Kidney (tissue), 14 donors: Measurements from ENCODE around the gene IMMP2L. TPM values are rescaled to one million over a fixed set of nuclear protein-coding genes. Genes with fewer than 3 reads are reported as not detected.

Experiments used
- DNase-seq, 5 donors: peaks; one replicate each; pipeline ENCODE4 v3.0.0-alpha.2; 2013 to 2020
- FAIRE-seq: peaks from 2 replicates; lab custom pipeline; 2012; peaks lifted over from hg19 to GRCh38; lab: Jason Lieb, UNC
- H3K27ac ChIP-seq, 2 donors: one replicate each; pipeline ENCODE4 v1.7.0; 2013; ENCODE audit warnings: low read depth in 2 of 2, low read length in 2 of 2, inconsistent platforms in 1 of 2
- H3K27me3 ChIP-seq: one replicate; pipeline ENCODE4 v1.7.1; 2013; ENCODE audit warnings: low read length, inconsistent platforms; ENCODE audit not compliant: control insufficient read depth, insufficient read depth
- H3K36me3 ChIP-seq, 3 donors: one replicate each; pipeline versions ENCODE4 v1.7.0 to v1.7.1; 2013; ENCODE audit warnings: low read length in 3 of 3, control low read depth in 1 of 3, inconsistent platforms in 1 of 3; ENCODE audit not compliant: insufficient read depth in 3 of 3, control insufficient read depth in 2 of 3
- H3K4me1 ChIP-seq, 3 donors: one replicate each; pipeline versions ENCODE4 v1.7.0 to v1.7.1; 2013; ENCODE audit warnings: low read length in 3 of 3, inconsistent platforms in 1 of 3, low read depth in 1 of 3; ENCODE audit not compliant: control insufficient read depth in 2 of 3, insufficient read depth in 2 of 3
- H3K4me3 ChIP-seq, 3 donors: one replicate each; pipeline versions ENCODE4 v1.7.0 to v1.8.1; 2013; ENCODE audit warnings: low read length in 3 of 3, control low read depth in 1 of 3, inconsistent platforms in 1 of 3
- H3K9ac ChIP-seq, 3 donors: one replicate each; pipeline versions ENCODE4 v1.7.0 to v1.7.1; 2013; ENCODE audit warnings: low read length in 3 of 3, control low read depth in 1 of 3, inconsistent platforms in 1 of 3
- H3K9me3 ChIP-seq, 3 donors: one replicate each; pipeline versions ENCODE4 v1.7.0 to v1.7.1; 2013; ENCODE audit warnings: low read length in 3 of 3, control low read depth in 1 of 3, inconsistent platforms in 1 of 3; ENCODE audit not compliant: control insufficient read depth in 2 of 3, insufficient read depth in 1 of 3
- intact Hi-C: fragments of 100-400 bp; cut with DNase I; formaldehyde crosslinking; loops from one replicate; pipeline ENCODE4 v1.11.1; 2022
- polyA plus RNA-seq: library from polyadenylated mRNA; stranded (reverse); fragments of 350-450 nt; fragmentation: Illumina TruSeq; extraction: RNeasy Lipid Tissue Mini Kit (QIAGEN cat#74804); gene quantifications from one replicate; pipeline ENCODE4 v1.2.3, GENCODE V29; 2014; ENCODE audit warnings: low read depth, low replicate concordance; ENCODE audit not compliant: insufficient read depth
- total RNA-seq: library from RNA; stranded (reverse); fragmentation: NEBNext Ultra II Directional; extraction: Animal tissue kit (Norgen Biotek cat#: 25700); gene quantifications from one replicate; pipeline ENCODE4 v1.2.1, GENCODE V29; 2021
- TF ChIP-seq, protein P1 (sequence below): IDR thresholded peaks from 3 replicates; pipeline ENCODE4 v1.5.1; 2012; ENCODE audit warnings: mild to moderate bottlenecking, moderate library complexity, borderline replicate concordance; ENCODE audit not compliant: insufficient read depth; ENCODE audit errors: extremely low read depth
- donor health status: control.
- donor health status: control.
- donor health status: control.
- donor health status: control.
- donor health status: control.
- donor health status: DM: yes; HTN: yes; CAD: no.
- donor health status: Normal renal cell carcinoma (clear cell type).

The IMMP2L gene
- total and polyA plus RNA-seq, 2 donors from 2014 or later, result 46.4 to 52.1 TPM

GRCh38 chr7:111380945-111381344 is 181.3 kb downstream of the IMMP2L start:
- peak; percentile 21 for FAIRE-seq
- intact Hi-C loops, result no loop called here
- H3K9me3 ChIP-seq, result no peaks in the 10 kb centered on the region
- peak in 2 of 5 donors; percentile 35 to 61 for DNase-seq
- peak overlapping the region in 1 of 3 donors; percentile 13 for H3K4me3 ChIP-seq
- TF ChIP-seq, protein P1, sequence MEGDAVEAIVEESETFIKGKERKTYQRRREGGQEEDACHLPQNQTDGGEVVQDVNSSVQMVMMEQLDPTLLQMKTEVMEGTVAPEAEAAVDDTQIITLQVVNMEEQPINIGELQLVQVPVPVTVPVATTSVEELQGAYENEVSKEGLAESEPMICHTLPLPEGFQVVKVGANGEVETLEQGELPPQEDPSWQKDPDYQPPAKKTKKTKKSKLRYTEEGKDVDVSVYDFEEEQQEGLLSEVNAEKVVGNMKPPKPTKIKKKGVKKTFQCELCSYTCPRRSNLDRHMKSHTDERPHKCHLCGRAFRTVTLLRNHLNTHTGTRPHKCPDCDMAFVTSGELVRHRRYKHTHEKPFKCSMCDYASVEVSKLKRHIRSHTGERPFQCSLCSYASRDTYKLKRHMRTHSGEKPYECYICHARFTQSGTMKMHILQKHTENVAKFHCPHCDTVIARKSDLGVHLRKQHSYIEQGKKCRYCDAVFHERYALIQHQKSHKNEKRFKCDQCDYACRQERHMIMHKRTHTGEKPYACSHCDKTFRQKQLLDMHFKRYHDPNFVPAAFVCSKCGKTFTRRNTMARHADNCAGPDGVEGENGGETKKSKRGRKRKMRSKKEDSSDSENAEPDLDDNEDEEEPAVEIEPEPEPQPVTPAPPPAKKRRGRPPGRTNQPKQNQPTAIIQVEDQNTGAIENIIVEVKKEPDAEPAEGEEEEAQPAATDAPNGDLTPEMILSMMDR, result no peak
- H3K9ac ChIP-seq, result peak overlapping the region in 1 of 3 donors; percentile 53
- no peaks in the 10 kb centered on the region for H3K27me3 ChIP-seq
- H3K27ac ChIP-seq, result peak overlapping the region; percentile 28 to 64
- peaks cover 0 to 15% (median 4%) of the 10 kb centered on the region in 3 donors for H3K4me1 ChIP-seq
- H3K36me3 ChIP-seq, result no peaks in the 10 kb centered on the region

DNA sequence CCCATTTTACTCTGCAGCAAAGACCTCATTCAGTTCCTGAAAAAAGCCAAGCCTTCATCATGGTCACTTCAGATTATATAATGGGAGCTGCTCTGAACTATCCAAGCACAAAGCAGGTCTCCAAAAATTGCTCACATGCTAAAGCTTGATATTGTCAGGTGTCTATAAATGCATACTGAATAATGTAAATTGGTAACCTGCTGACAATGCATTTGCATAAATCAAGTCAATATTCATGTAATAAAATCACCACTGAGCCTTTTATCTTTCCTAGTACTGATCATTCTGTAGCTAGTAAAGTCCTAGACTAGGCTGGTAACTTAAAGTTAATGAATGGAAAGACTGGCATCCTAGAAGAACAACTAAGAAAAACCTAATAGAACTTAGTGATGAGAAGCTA is 188.3 kb downstream of the IMMP2L start:
- intact Hi-C loops, result no loop called here
- DNase-seq (no peak), FAIRE-seq (no peak)
- no peak overlapping the region for H3K9ac ChIP-seq
- H3K36me3 ChIP-seq, result no peaks in the 10 kb centered on the region
- TF ChIP-seq, protein P1, result no peak
- H3K9me3 ChIP-seq, result no peaks in the 10 kb centered on the region
- H3K27me3 ChIP-seq, result no peaks in the 10 kb centered on the region
- no peak overlapping the region for H3K4me3 ChIP-seq
- H3K4me1 ChIP-seq, result no peaks in the 10 kb centered on the region
- H3K27ac ChIP-seq, result no peak overlapping the region

DNA sequence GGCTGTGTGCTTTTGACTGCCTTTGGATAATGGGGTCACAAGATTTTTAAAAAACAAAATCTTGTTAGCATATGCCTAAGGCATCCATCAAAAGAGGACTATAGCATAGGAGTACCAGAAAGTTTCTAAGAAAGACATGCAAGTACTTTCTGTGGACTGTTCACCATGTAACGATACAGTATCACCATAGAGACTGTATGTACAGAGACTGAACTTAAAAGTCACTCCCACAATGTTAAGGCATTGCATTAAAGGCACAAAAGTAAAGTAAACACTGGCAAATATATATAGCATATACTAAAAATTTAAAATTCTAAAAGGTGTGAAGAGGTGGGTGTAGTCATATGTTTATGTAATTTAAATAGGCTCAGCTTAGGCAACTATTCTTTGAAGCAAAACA is 190.9 kb downstream of the IMMP2L start:
- intact Hi-C loops, result no loop called here
- Histone ChIP-seq H3K4me1 (no peaks in the 10 kb centered on the region), H3K27ac (no peak overlapping the region), H3K9me3 (no peaks in the 10 kb centered on the region), H3K9ac (no peak overlapping the region), H3K36me3 (no peaks in the 10 kb centered on the region), H3K27me3 (no peaks in the 10 kb centered on the region), H3K4me3 (no peak overlapping the region)
- DNase-seq (no peak), FAIRE-seq (no peak)
- TF ChIP-seq, protein P1, result no peak

- no peaks in the 10 kb centered on the region for H3K4me1 ChIP-seq
- no peak overlapping the region for H3K27ac ChIP-seq
- no peaks in the 10 kb centered on the region for H3K9me3 ChIP-seq
- no peak for FAIRE-seq
- no peak for DNase-seq
- no peaks in the 10 kb centered on the region for H3K27me3 ChIP-seq
- H3K4me3 ChIP-seq, result no peak overlapping the region
- intact Hi-C loops, result no loop called here
- no peaks in the 10 kb centered on the region for H3K36me3 ChIP-seq
- TF ChIP-seq, protein P1, result no peak
- H3K9ac ChIP-seq, result no peak overlapping the region
These were observed 192.3 kb downstream of the IMMP2L start for GRCh38 chr7:111370002-111370401.
